WTC11 (cell line): ENCODE measurements around the gene SNCAIP.

Experiments used
- E2F1 ChIP-seq: sonication (generic); formaldehyde crosslinking; IDR thresholded peaks from 2 replicates; pipeline ENCODE4 v1.8.0; 2022; ENCODE audit warnings: mild to moderate bottlenecking, missing genetic modification reagents
- TEAD4 ChIP-seq: sonication (generic); formaldehyde crosslinking; IDR thresholded peaks from 2 replicates; pipeline ENCODE4 v1.8.0; 2022; ENCODE audit warnings: mild to moderate bottlenecking, missing genetic modification reagents
- ZBTB21 ChIP-seq: sonication (generic); formaldehyde crosslinking; IDR thresholded peaks from 2 replicates; pipeline ENCODE4 v1.8.1; 2023; ENCODE audit warnings: mild to moderate bottlenecking, missing genetic modification reagents, borderline replicate concordance
- TF ChIP-seq, protein P1 (sequence below): sonication (generic); formaldehyde crosslinking; IDR thresholded peaks from 2 replicates; pipeline ENCODE4 v1.8.0; 2022; ENCODE audit warnings: mild to moderate bottlenecking, missing genetic modification reagents
- TF ChIP-seq, protein P2 (sequence below): fragments of 200-600 bp; IDR thresholded peaks from 2 replicates; pipeline ENCODE4 v1.8.0; 2022; ENCODE audit warnings: antibody characterized with exemption

DNA sequence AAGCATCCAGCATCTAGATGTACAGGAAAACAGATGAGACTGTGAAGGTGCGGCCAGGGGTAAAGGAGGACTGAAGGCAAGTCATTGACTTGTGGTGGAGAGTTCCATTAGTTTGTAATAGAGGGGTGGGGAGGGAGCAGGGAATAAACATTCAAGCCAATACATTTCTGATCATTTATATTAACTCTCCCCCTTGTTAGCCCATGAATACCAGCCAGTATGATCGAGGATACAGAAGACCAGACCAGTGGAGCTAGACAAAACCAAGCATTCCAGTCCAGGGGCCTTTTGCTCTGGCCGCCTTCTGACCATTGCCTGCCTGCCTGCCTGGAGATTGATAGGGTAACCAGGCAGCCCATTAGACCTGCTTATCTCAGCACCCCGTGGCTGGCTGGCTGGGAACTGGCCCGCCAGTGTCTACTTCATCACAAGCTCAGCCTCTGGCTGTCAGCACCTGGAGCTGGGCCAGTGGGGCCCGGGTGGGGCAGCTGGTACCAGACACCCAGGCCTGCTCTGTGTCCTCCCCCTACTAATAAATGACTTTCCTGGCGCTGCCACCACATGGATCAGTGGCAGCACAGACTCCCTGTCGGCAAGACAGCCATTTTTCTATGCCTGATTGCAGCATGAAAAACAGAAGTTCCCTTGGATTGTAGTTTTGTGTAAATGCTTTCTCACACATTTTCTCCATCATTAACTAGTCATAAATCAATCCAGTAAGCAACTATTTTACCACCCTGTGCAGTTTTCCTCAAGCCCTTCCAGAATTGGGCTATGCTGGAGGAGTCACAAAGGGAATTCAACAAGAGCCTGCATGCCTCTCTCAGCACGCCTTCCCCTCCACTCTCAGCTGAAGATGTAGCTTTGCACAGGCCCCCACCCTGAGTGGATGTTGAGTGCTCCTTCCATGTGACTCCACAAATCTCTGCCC lies 181.3 kb downstream of the SNCAIP start:
- TF ChIP-seq E2F1 (CRISPR knock-in tag) (no peak), ZBTB21 (CRISPR knock-in tag) (no peak), TEAD4 (CRISPR knock-in tag) (no peak)
- TF ChIP-seq, protein P1, sequence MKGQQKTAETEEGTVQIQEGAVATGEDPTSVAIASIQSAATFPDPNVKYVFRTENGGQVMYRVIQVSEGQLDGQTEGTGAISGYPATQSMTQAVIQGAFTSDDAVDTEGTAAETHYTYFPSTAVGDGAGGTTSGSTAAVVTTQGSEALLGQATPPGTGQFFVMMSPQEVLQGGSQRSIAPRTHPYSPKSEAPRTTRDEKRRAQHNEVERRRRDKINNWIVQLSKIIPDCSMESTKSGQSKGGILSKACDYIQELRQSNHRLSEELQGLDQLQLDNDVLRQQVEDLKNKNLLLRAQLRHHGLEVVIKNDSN (CRISPR knock-in tag): no peak
- TF ChIP-seq, protein P2, sequence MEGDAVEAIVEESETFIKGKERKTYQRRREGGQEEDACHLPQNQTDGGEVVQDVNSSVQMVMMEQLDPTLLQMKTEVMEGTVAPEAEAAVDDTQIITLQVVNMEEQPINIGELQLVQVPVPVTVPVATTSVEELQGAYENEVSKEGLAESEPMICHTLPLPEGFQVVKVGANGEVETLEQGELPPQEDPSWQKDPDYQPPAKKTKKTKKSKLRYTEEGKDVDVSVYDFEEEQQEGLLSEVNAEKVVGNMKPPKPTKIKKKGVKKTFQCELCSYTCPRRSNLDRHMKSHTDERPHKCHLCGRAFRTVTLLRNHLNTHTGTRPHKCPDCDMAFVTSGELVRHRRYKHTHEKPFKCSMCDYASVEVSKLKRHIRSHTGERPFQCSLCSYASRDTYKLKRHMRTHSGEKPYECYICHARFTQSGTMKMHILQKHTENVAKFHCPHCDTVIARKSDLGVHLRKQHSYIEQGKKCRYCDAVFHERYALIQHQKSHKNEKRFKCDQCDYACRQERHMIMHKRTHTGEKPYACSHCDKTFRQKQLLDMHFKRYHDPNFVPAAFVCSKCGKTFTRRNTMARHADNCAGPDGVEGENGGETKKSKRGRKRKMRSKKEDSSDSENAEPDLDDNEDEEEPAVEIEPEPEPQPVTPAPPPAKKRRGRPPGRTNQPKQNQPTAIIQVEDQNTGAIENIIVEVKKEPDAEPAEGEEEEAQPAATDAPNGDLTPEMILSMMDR: no peak
